ENCODE measurements around the gene FOXP2. TPM values are rescaled to one million over a fixed set of nuclear protein-coding genes. Genes with fewer than 3 reads are reported as not detected.
"Not testable (repeated sequence)": the region's sequence is repeated elsewhere in the genome, so short reads cannot be mapped to it uniquely, and the experiment has no call there.

FOXP2 gene
- total RNA-seq, 4 donors from 2014 or later = 11.8 to 25.8 (median 17.2) TPM

DNA sequence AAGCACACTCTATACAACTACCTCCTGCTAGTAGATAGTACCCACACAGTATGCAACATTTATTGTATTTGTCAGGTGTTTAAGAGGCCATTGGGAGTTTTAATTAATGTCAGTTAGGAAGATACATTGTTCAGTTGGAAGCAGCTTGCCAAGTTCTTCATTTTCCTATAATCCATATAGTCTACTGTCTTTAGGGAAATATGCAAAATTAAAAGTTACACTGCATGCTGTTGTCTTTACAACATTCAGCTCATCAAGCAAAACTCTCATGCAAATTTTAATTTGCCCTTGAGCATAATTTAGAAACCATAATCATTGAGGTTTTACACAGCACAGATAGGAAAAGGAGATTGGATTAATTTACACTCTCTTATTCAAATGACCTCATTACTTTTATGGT is 17.4 kb downstream of the FOXP2 start:
- no peak for DNase-seq (ENCODE audit: low spot score in 2 of 2)
- Histone ChIP-seq H3K27ac (no peak overlapping the region), H3K36me3 (no peaks in the 10 kb centered on the region), H3K9me3 (no peaks in the 10 kb centered on the region), H3K4me3 (no peak overlapping the region), H3K27me3 (no peaks in the 10 kb centered on the region), H3K4me1 (no peaks in the 10 kb centered on the region)
- TF ChIP-seq, protein P1, sequence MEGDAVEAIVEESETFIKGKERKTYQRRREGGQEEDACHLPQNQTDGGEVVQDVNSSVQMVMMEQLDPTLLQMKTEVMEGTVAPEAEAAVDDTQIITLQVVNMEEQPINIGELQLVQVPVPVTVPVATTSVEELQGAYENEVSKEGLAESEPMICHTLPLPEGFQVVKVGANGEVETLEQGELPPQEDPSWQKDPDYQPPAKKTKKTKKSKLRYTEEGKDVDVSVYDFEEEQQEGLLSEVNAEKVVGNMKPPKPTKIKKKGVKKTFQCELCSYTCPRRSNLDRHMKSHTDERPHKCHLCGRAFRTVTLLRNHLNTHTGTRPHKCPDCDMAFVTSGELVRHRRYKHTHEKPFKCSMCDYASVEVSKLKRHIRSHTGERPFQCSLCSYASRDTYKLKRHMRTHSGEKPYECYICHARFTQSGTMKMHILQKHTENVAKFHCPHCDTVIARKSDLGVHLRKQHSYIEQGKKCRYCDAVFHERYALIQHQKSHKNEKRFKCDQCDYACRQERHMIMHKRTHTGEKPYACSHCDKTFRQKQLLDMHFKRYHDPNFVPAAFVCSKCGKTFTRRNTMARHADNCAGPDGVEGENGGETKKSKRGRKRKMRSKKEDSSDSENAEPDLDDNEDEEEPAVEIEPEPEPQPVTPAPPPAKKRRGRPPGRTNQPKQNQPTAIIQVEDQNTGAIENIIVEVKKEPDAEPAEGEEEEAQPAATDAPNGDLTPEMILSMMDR (IDR thresholded peaks at IDR 0.05) = no peak
- TF ChIP-seq POLR2A (IDR thresholded peaks at IDR 0.05) (no peak), EP300 (IDR thresholded peaks at IDR 0.05) (no peak)

DNA sequence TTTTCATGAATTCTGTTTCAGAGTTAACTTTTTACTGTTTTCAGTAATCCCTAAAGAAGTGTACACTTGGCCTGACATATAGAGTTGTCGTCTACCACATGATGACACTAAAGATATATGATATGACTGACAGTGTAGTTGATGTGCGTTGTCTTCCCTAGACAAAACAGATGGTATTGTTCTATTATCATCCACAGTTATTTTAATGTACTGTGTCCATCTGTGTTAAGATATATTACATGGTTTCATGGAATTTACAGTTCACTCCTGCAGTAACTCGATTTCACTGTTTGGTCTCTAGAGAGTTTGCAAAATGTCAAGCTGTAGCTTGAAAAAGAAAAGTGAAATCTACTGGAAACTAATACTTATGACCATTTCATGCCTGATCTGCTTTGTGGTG is 18.1 kb downstream of the FOXP2 start:
- Histone ChIP-seq H3K9me3 (no peaks in the 10 kb centered on the region), H3K27ac (no peak overlapping the region), H3K27me3 (no peaks in the 10 kb centered on the region), H3K4me3 (no peak overlapping the region), H3K36me3 (no peaks in the 10 kb centered on the region), H3K4me1 (no peaks in the 10 kb centered on the region)
- TF ChIP-seq, protein P1 (IDR thresholded peaks at IDR 0.05) = no peak
- TF ChIP-seq EP300 (IDR thresholded peaks at IDR 0.05) (no peak), POLR2A (IDR thresholded peaks at IDR 0.05) (no peak)
- DNase-seq (ENCODE audit: low spot score in 2 of 2) = no peak
- 81% methylated on average over 3 of the region's 3 CpGs for WGBS, 2 donors

DNA sequence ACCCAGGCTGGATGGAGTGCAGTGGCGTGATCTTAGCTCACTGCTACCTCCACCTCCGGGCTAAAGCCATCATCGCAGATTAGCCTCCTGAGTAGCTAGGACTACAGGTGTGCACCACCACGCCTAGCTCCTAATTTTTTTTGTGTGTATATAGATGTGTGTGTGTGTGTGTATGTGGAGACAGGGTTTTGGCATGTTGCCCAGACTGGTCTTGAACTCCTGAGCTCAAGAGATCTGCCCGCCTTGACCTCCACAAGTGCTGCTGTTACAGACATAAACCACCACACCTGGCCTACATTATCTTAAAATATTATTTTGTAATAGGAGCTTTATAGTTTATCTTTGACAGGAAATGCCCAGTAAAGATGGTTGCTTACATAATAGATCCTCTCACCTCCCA is 25.0 kb downstream of the FOXP2 start:
- no peaks in the 10 kb centered on the region for H3K4me1 ChIP-seq
- no peak overlapping the region for H3K27ac ChIP-seq
- no peaks in the 10 kb centered on the region for H3K27me3 ChIP-seq
- H3K4me3 ChIP-seq = no peak overlapping the region
- no peaks in the 10 kb centered on the region for H3K9me3 ChIP-seq
- no peak for TF ChIP-seq POLR2A (IDR thresholded peaks at IDR 0.05)
- no peak for TF ChIP-seq EP300 (IDR thresholded peaks at IDR 0.05)
- TF ChIP-seq, protein P1 (IDR thresholded peaks at IDR 0.05) = no peak
- WGBS, 2 donors = 89 to 91% methylated on average over 5 of the region's 5 CpGs
- no peak for DNase-seq (ENCODE audit: low spot score in 2 of 2)
- H3K36me3 ChIP-seq = no peaks in the 10 kb centered on the region

DNA sequence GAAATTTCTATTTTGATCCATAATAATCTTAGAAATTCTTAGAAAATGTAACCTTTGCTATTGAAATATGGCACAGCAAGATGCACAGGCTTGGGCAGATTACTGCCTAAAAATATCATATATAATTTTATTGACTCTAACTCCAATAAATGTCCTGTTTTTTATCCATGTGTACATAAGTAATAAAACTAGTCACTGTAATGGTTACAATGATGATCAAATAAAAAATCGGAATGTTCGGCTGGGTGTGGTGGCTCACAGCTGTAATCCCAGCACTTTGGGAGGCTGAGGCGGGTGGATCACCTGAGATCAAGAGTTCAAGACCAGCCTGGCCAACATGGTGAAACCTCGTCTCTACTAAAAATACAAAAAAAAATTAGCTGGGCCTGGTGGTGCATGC is 26.3 kb downstream of the FOXP2 start:
- H3K4me1 ChIP-seq; H3K36me3 ChIP-seq; H3K9me3 ChIP-seq; H3K27me3 ChIP-seq; H3K4me3 ChIP-seq; H3K27ac ChIP-seq; DNase-seq (ENCODE audit: low spot score in 2 of 2): not testable (repeated sequence)
- 96 to 98% methylated on average over 4 of the region's 4 CpGs for WGBS, 2 donors

DNA sequence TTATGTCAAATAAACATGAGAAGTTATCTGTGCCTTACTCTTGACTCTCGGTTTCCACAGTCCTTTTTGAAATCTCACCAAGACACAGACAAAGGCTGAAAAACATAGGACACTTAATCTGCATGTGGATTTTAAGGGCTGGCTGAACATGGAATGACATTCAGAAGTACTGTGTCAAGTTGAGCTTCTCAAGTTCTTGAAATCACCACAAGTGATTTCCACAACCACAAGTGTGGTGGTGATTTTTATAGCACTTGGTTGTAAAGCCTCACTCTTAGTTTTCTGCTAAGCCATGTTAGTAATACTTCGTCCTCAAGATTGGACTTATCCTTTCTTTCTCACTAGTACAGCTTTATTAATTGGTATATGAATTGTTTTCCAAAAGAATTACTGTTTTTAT is 29.6 kb downstream of the FOXP2 start:
- H3K27ac ChIP-seq = no peak overlapping the region
- no peaks in the 10 kb centered on the region for H3K9me3 ChIP-seq
- no peak for DNase-seq (ENCODE audit: low spot score in 2 of 2)
- H3K27me3 ChIP-seq = no peaks in the 10 kb centered on the region
- WGBS, 2 donors = 87 to 93% methylated on average over 2 of the region's 2 CpGs
- H3K36me3 ChIP-seq = no peaks in the 10 kb centered on the region
- TF ChIP-seq, protein P1 (IDR thresholded peaks at IDR 0.05) = no peak
- TF ChIP-seq EP300 (IDR thresholded peaks at IDR 0.05) = no peak
- no peak for TF ChIP-seq POLR2A (IDR thresholded peaks at IDR 0.05)
- no peaks in the 10 kb centered on the region for H3K4me1 ChIP-seq
- H3K4me3 ChIP-seq = no peak overlapping the region

DNA sequence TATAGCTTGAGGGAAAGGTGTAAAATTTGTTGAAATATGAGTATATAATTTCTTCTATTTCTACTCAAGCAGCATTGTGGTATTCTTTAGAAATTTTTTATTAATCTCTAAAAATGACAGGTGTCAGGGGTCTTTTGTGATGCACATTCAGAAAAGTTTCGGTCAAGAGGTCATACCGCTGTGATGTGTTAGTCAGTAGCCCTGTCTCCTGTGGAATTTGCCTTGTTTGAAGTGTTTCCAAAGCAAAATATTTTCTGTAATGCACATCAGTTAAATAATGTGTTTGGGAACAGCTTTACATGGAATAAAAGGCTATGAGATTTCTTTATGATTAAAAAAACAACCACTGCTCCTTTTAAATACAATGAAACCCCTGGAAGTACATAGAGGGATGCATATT is 35.8 kb downstream of the FOXP2 start:
- Histone ChIP-seq H3K36me3 (no peaks in the 10 kb centered on the region), H3K27ac (no peak overlapping the region), H3K9me3 (no peaks in the 10 kb centered on the region), H3K27me3 (no peaks in the 10 kb centered on the region), H3K4me3 (no peak overlapping the region), H3K4me1 (no peaks in the 10 kb centered on the region)
- DNase-seq (ENCODE audit: low spot score in 2 of 2) = no peak
- 79 to 88% methylated on average over 2 of the region's 2 CpGs for WGBS, 2 donors
- TF ChIP-seq, protein P1 (IDR thresholded peaks at IDR 0.05) = no peak
- no peak for TF ChIP-seq EP300 (IDR thresholded peaks at IDR 0.05)
- TF ChIP-seq POLR2A (IDR thresholded peaks at IDR 0.05) = no peak
